ENCODE results near the gene WRNIP1.

- TF ChIP-seq CTCF (IDR thresholded peaks at IDR 0.05) (no peak), POLR2A (IDR thresholded peaks at IDR 0.05) (no peak)
Observed at GRCh38 chr6:2729921-2730320, 35.3 kb upstream of the WRNIP1 start.
